AG04450 (cell line): ENCODE data around the gene WDR82. TPM values are rescaled to one million over a fixed set of nuclear protein-coding genes. Genes with fewer than 3 reads are reported as not detected.
A peak's percentile ranks its signal among the peaks of the same experiment; 100 is the strongest.

Experiments used
- CTCF ChIA-PET: fragments of 300-600, 350-600 bp; formaldehyde crosslinking; extraction: SDS; loops from one replicate; lab custom pipeline; 2022; ENCODE audit warnings: antibody characterized with exemption, inconsistent platforms; lab: Charles Lee
- POLR2A ChIA-PET: fragments of 350-600 bp; formaldehyde crosslinking; extraction: SDS; loops from one replicate; lab custom pipeline; 2021; ENCODE audit warnings: antibody characterized with exemption, inconsistent platforms; lab: Yijun Ruan, JAX
- DNase-seq: peaks from one replicate; pipeline ENCODE4 v3.0.0-alpha.2; 2011; ENCODE audit warnings: low read depth, low spot score
- H3K27ac ChIP-seq: one replicate; pipeline ENCODE4 v1.5.1; 2012; ENCODE audit warnings: low read depth, low read length, control low read depth
- H3K27me3 ChIP-seq: one replicate; pipeline ENCODE4 v1.6.0; 2012; ENCODE audit warnings: low read length; ENCODE audit not compliant: control insufficient read depth, insufficient read depth
- H3K4me3 ChIP-seq: 2 replicates; pipeline ENCODE4 v1.5.1; 2011; ENCODE audit warnings: mild to moderate bottlenecking, low read depth, low read length, control low read depth
- H3K9me3 ChIP-seq: 2 replicates; pipeline ENCODE4 v1.5.1; 2012; ENCODE audit warnings: low read length; ENCODE audit not compliant: control insufficient read depth, insufficient read depth
- CTCF ChIP-seq: IDR thresholded peaks from 2 replicates; pipeline ENCODE4 v1.5.1; 2011; ENCODE audit warnings: low read depth, low read length, control low read depth, inconsistent platforms
- polyA plus RNA-seq: library from polyadenylated mRNA; depleted of rRNA; stranded (reverse); fragments of >200 nt; gene quantifications from 2 replicates; pipeline ENCODE4 v1.2.3, GENCODE V29; 2011

The WDR82 gene
- polyA plus RNA-seq, 1 experiment, result 77.6 TPM

GRCh38 chr3:52256622-52257021 lies 21.8 kb downstream of the WDR82 start:
- CTCF ChIA-PET, result no interaction called here
- POLR2A ChIA-PET, result interaction anchor here (0.6 kb wide), 1 partner anchor 20 kb away, joined by 6 read pairs; no protein-coding TSS in a partner anchor

GRCh38 chr3:52256159-52256558 lies 22.3 kb downstream of the WDR82 start:
- no peak overlapping the region for H3K4me3 ChIP-seq
- H3K27ac ChIP-seq, result no peak overlapping the region
- H3K9me3 ChIP-seq, result no peaks in the 10 kb centered on the region
- no peak for DNase-seq
- no peak for TF ChIP-seq CTCF
- H3K27me3 ChIP-seq, result no peaks in the 10 kb centered on the region
- ChIA-PET POLR2A (interaction anchor here (0.6 to 1.8 kb wide), 2 partner anchors 10 to 21 kb away, joined by 6 to 14 read pairs; partner anchors contain the start of gene PPM1M), CTCF (no interaction called here)

More at GRCh38 chr3:52256622-52257021, 21.8 kb downstream of the WDR82 start:
- Histone ChIP-seq H3K27ac (no peak overlapping the region), H3K27me3 (no peaks in the 10 kb centered on the region), H3K4me3 (no peak overlapping the region), H3K9me3 (no peaks in the 10 kb centered on the region)
- no peak for TF ChIP-seq CTCF
- DNase-seq, result no peak

GRCh38 chr3:52254608-52255007 lies 23.8 kb downstream of the WDR82 start:
- Histone ChIP-seq H3K9me3 (no peaks in the 10 kb centered on the region), H3K27me3 (no peaks in the 10 kb centered on the region), H3K4me3 (no peak overlapping the region), H3K27ac (no peak overlapping the region)
- CTCF ChIA-PET, result interaction anchor here (0.7 kb wide), 1 partner anchor 9 kb away, joined by 3 read pairs; no protein-coding TSS in a partner anchor
- POLR2A ChIA-PET, result interaction anchor here (1.8 kb wide), 1 partner anchor 9 kb away, joined by 14 read pairs; the partner anchor contains the start of gene PPM1M
- TF ChIP-seq CTCF, result no peak
- DNase-seq, result no peak

GRCh38 chr3:52253314-52254304 lies 24.8 kb downstream of the WDR82 start:
- POLR2A ChIA-PET, result no interaction called here
- TF ChIP-seq CTCF, result no peak
- no peak overlapping the region for H3K4me3 ChIP-seq
- DNase-seq, result no peak
- H3K9me3 ChIP-seq, result no peaks in the 10 kb centered on the region
- H3K27me3 ChIP-seq, result no peaks in the 10 kb centered on the region
- H3K27ac ChIP-seq, result peak overlapping the region; percentile 21
- CTCF ChIA-PET, result interaction anchor here (1.4 kb wide), 1 partner anchor 85 kb away, joined by 3 read pairs; no protein-coding TSS in a partner anchor

- Histone ChIP-seq H3K27ac (no peak overlapping the region), H3K4me3 (no peak overlapping the region), H3K27me3 (no peaks in the 10 kb centered on the region), H3K9me3 (no peaks in the 10 kb centered on the region)
- ChIA-PET CTCF (interaction anchor here (1.1 kb wide), 1 partner anchor 30 kb away, joined by 3 read pairs; no protein-coding TSS in a partner anchor), POLR2A (interaction anchor here (0.9 to 1.8 kb wide), 2 partner anchors 11 to 13 kb away, joined by 3 to 6 read pairs; partner anchors contain the start of gene TWF2)
- no peak for DNase-seq
- TF ChIP-seq CTCF, result no peak
Measured at GRCh38 chr3:52250122-52250521, 28.3 kb downstream of the WDR82 start.
